HFFc6 (cell line): ENCODE results near the gene FOXC1. TPM values are rescaled to one million over a fixed set of nuclear protein-coding genes. Genes with fewer than 3 reads are reported as not detected.

Experiments
- DNase-seq: peaks from one replicate; pipeline ENCODE4 v3.0.0-alpha.2; 2018
- H3K27ac Mint-ChIP-seq: 2 replicates; pipeline ENCODE4 v1.8.0; 2020; ENCODE audit warnings: mild to moderate bottlenecking, mixed read lengths
- H3K27me3 Mint-ChIP-seq: 2 replicates; pipeline ENCODE4 v1.8.0; 2021; ENCODE audit warnings: mild to moderate bottlenecking, moderate library complexity, mixed read lengths; ENCODE audit not compliant: insufficient read depth
- H3K36me3 Mint-ChIP-seq: 2 replicates; pipeline ENCODE4 v1.8.0; 2021; ENCODE audit warnings: low read depth, mixed read lengths
- H3K4me1 Mint-ChIP-seq: 2 replicates; pipeline ENCODE4 v1.8.0; 2020; ENCODE audit warnings: low read depth, mixed read lengths
- H3K4me3 Mint-ChIP-seq: 2 replicates; pipeline ENCODE4 v1.8.0; 2020; ENCODE audit warnings: mild to moderate bottlenecking, moderate library complexity, mixed read lengths
- H3K9me3 Mint-ChIP-seq: 2 replicates; pipeline ENCODE4 v1.8.0; 2020; ENCODE audit warnings: mild to moderate bottlenecking, mixed read lengths
- CTCF ChIP-seq: fragments of 200-600 bp; sonication (generic); IDR thresholded peaks from 2 replicates; pipeline ENCODE4 v1.5.0; 2021; ENCODE audit warnings: antibody characterized with exemption, mild to moderate bottlenecking
- total RNA-seq, 6 experiments: library from RNA; stranded (reverse); fragmentation: NEBNext Ultra II Directional; extraction: Animal tissue kit (Norgen Biotek cat#: 25700); gene quantifications; 2 replicates in 1 of 6; 3 replicates in 5 of 6; pipeline ENCODE4 v1.2.3, GENCODE V29; 2021

The FOXC1 gene
- total RNA-seq, 6 experiments from 2014 or later: 15.8 to 18.0 (median 16.9) TPM

GRCh38 chr6:1570848-1571247, 38.9 kb upstream of the FOXC1 start:
- Mint-ChIP-seq H3K36me3 (0 out of 2 replicates have a peak, but pooled peaks cover 8% of the 10 kb centered on the region), H3K9me3 (peaks cover 10% of the 10 kb centered on the region; the same call in 1 of the 2 replicates), H3K27ac (no peak overlapping the region), H3K4me1 (peaks cover 12% of the 10 kb centered on the region), H3K4me3 (no peak overlapping the region), H3K27me3 (no peaks in the 10 kb centered on the region; the same call in none of the 2 replicates)
- TF ChIP-seq CTCF: no peak
- DNase-seq: no peak

GRCh38 chr6:1572892-1573291, 36.8 kb upstream of the FOXC1 start:
- Mint-ChIP-seq H3K4me3 (no peak overlapping the region), H3K9me3 (peaks cover 10% of the 10 kb centered on the region; the same call in 1 of the 2 replicates), H3K27me3 (peaks cover 5% of the 10 kb centered on the region), H3K36me3 (0 out of 2 replicates have a peak, but pooled peaks cover 8% of the 10 kb centered on the region), H3K4me1 (peaks cover 12% of the 10 kb centered on the region), H3K27ac (no peak overlapping the region)
- no peak for TF ChIP-seq CTCF
- no peak for DNase-seq

GRCh38 chr6:1574083-1574761, 35.5 kb upstream of the FOXC1 start:
- DNase-seq: no peak
- Mint-ChIP-seq H3K4me1 (peaks cover 12% of the 10 kb centered on the region), H3K4me3 (no peak overlapping the region), H3K27ac (no peak overlapping the region), H3K27me3 (peaks cover 11% of the 10 kb centered on the region), H3K36me3 (0 out of 2 replicates have a peak, but pooled peaks cover 8% of the 10 kb centered on the region), H3K9me3 (peaks cover 10% of the 10 kb centered on the region; the same call in 1 of the 2 replicates)
- no peak for TF ChIP-seq CTCF

- no peak for TF ChIP-seq CTCF
- Mint-ChIP-seq H3K4me1 (peaks cover 12% of the 10 kb centered on the region), H3K27me3 (peaks cover 12% of the 10 kb centered on the region), H3K36me3 (0 out of 2 replicates have a peak, but pooled peaks cover 8% of the 10 kb centered on the region), H3K27ac (no peak overlapping the region), H3K4me3 (no peak overlapping the region), H3K9me3 (peaks cover 10% of the 10 kb centered on the region; the same call in 1 of the 2 replicates)
- no peak for DNase-seq
These were observed 34.9 kb upstream of the FOXC1 start for GRCh38 chr6:1574890-1575209.

- H3K27ac Mint-ChIP-seq: no peak overlapping the region
- H3K27me3 Mint-ChIP-seq: peaks cover 12% of the 10 kb centered on the region
- H3K4me1 Mint-ChIP-seq: peaks cover 12% of the 10 kb centered on the region
- TF ChIP-seq CTCF: no peak
- H3K9me3 Mint-ChIP-seq: peaks cover 10% of the 10 kb centered on the region; the same call in 1 of the 2 replicates
- H3K4me3 Mint-ChIP-seq: peak overlapping the region; percentile 71
- no peak for DNase-seq
- 0 out of 2 replicates have a peak, but pooled peaks cover 8% of the 10 kb centered on the region for H3K36me3 Mint-ChIP-seq
These were observed 34.3 kb upstream of the FOXC1 start for GRCh38 chr6:1575210-1576041.
